NCI-H2196 treated with DMSO at 0.1 percent for 48 hours (cell line): ENCODE data around the gene BAHCC1.

Experiments
- DNase-seq: peaks from one replicate; lab custom pipeline; 2025; ENCODE audit not compliant: unreplicated experiment; lab: John Stamatoyannopoulos, UW

BAHCC1 gene

GRCh38 chr17:81386141-81386645 lies 9.1 kb upstream of the BAHCC1 start:
- DNase-seq = no peak

GRCh38 chr17:81386646-81387099 lies 8.6 kb upstream of the BAHCC1 start:
- DNase-seq = no peak

- DNase-seq = no peak
Observed at GRCh38 chr17:81387100-81388090, 7.9 kb upstream of the BAHCC1 start.

- DNase-seq = no peak
Observed at GRCh38 chr17:81388091-81388611, 7.1 kb upstream of the BAHCC1 start.

GRCh38 chr17:81388612-81389367 lies 6.5 kb upstream of the BAHCC1 start:
- DNase-seq = no peak

- DNase-seq = no peak
Observed at GRCh38 chr17:81389585-81389984, 5.7 kb upstream of the BAHCC1 start.

- DNase-seq = no peak
Observed at GRCh38 chr17:81390029-81390872, 5.0 kb upstream of the BAHCC1 start.

- no peak for DNase-seq
Observed at GRCh38 chr17:81390873-81391255, 4.4 kb upstream of the BAHCC1 start.

GRCh38 chr17:81391293-81391935 lies 3.8 kb upstream of the BAHCC1 start:
- no peak for DNase-seq

GRCh38 chr17:81391936-81392908 lies 3.0 kb upstream of the BAHCC1 start:
- DNase-seq = no peak

GRCh38 chr17:81392909-81393654 lies 2.2 kb upstream of the BAHCC1 start:
- DNase-seq = no peak

GRCh38 chr17:81393684-81394376 lies 1.4 kb upstream of the BAHCC1 start:
- peak; percentile 100 for DNase-seq

- no peak for DNase-seq
Observed at GRCh38 chr17:81394377-81394920, 808 bp upstream of the BAHCC1 start.

GRCh38 chr17:81395600-81396277 lies 482 bp downstream of the BAHCC1 start:
- no peak for DNase-seq

- peak; percentile 66 for DNase-seq
Observed at GRCh38 chr17:81396278-81396721, 1.0 kb downstream of the BAHCC1 start.

- peak; percentile 66 for DNase-seq
Observed at GRCh38 chr17:81396722-81397313, 1.6 kb downstream of the BAHCC1 start.
